ENCODE results near the gene ENG.
A peak's percentile ranks its signal among the peaks of the same experiment; 100 is the strongest.

Gene ENG

GRCh38 chr9:127779136-127779981 is 75.1 kb downstream of the ENG start:
- DNase-seq (ENCODE audit: insufficient read length, low spot score) = no peak
- FAIRE-seq = peak; percentile 58

GRCh38 chr9:127778280-127779135 is 76.0 kb downstream of the ENG start, which contains the start of gene SH2D3C:
SH2D3C (minus strand) TSS chr9:127778666; CDS start chr9:127778627, 39 bp downstream.
- DNase-seq (ENCODE audit: insufficient read length, low spot score) = no peak
- FAIRE-seq = peak; percentile 53

GRCh38 chr9:127777368-127777980 is 77.0 kb downstream of the ENG start:
- FAIRE-seq = peak; percentile 11

GRCh38 chr9:127776924-127777289 is 77.6 kb downstream of the ENG start:
- peak; percentile 26 for FAIRE-seq
- DNase-seq (ENCODE audit: insufficient read length, low spot score) = no peak

More at GRCh38 chr9:127777368-127777980, 77.0 kb downstream of the ENG start:
- DNase-seq (ENCODE audit: insufficient read length, low spot score) = no peak

- peak; percentile 59 for DNase-seq (ENCODE audit: insufficient read length, low spot score)
- FAIRE-seq = peak; percentile 87
Observed at GRCh38 chr9:127776195-127776923, 78.1 kb downstream of the ENG start.

GRCh38 chr9:127773981-127774380 is 80.5 kb downstream of the ENG start:
- no peak for DNase-seq (ENCODE audit: insufficient read length, low spot score)
- no peak for FAIRE-seq

GRCh38 chr9:127773272-127773671 is 81.2 kb downstream of the ENG start:
- FAIRE-seq (no peak), DNase-seq (ENCODE audit: insufficient read length, low spot score) (no peak)

GRCh38 chr9:127772603-127773002 is 81.9 kb downstream of the ENG start:
- FAIRE-seq (no peak), DNase-seq (ENCODE audit: insufficient read length, low spot score) (no peak)

GRCh38 chr9:127771570-127772189 is 82.8 kb downstream of the ENG start:
- no peak for DNase-seq (ENCODE audit: insufficient read length, low spot score)
- FAIRE-seq = no peak

GRCh38 chr9:127770905-127771569 is 83.4 kb downstream of the ENG start:
- DNase-seq (ENCODE audit: insufficient read length, low spot score) (peak; percentile 80), FAIRE-seq (peak; percentile 92)

GRCh38 chr9:127770583-127770904 is 83.9 kb downstream of the ENG start:
- DNase-seq (ENCODE audit: insufficient read length, low spot score) (no peak), FAIRE-seq (no peak)

- no peak for FAIRE-seq
- no peak for DNase-seq (ENCODE audit: insufficient read length, low spot score)
Observed at GRCh38 chr9:127769929-127770582, 84.4 kb downstream of the ENG start.

GRCh38 chr9:127769101-127769500 is 85.4 kb downstream of the ENG start:
- FAIRE-seq (no peak), DNase-seq (ENCODE audit: insufficient read length, low spot score) (no peak)

GRCh38 chr9:127768698-127769097 is 85.8 kb downstream of the ENG start:
- DNase-seq (ENCODE audit: insufficient read length, low spot score) = no peak
- no peak for FAIRE-seq

- FAIRE-seq (no peak), DNase-seq (ENCODE audit: insufficient read length, low spot score) (no peak)
Observed at GRCh38 chr9:127767909-127768331, 86.5 kb downstream of the ENG start.

- FAIRE-seq (no peak), DNase-seq (ENCODE audit: insufficient read length, low spot score) (no peak)
Observed at GRCh38 chr9:127767410-127767809, 87.0 kb downstream of the ENG start.

GRCh38 chr9:127765418-127765817 is 89.0 kb downstream of the ENG start:
- FAIRE-seq = no peak
- DNase-seq (ENCODE audit: insufficient read length, low spot score) = no peak

Measured in GM19239 (cell line).